GM23338 (cell line): ENCODE data around the gene TRIM13. TPM values are rescaled to one million over a fixed set of nuclear protein-coding genes. Genes with fewer than 3 reads are reported as not detected.

ENCODE experiments used
- ATAC-seq: fragments of 200-7000 bp; cut with Tn5 transposase; 3 replicates; pipeline ENCODE4 v1.9.1; 2020
- DNase-seq: peaks from one replicate; pipeline ENCODE4 v3.0.0-alpha.2; 2015; ENCODE audit warnings: low spot score
- H2AFZ ChIP-seq: fragments of 200-600 bp; sonication (generic); 2 replicates; pipeline ENCODE4 v1.8.0; 2016; ENCODE audit warnings: antibody characterized with exemption, mild to moderate bottlenecking, moderate library complexity
- H3F3A ChIP-seq: fragments of 200-600 bp; sonication (generic); replicated peaks from 2 replicates; pipeline ENCODE4 v1.8.0; 2017; ENCODE audit warnings: antibody characterized with exemption, mixed run types, low read depth
- H3K27ac ChIP-seq: fragments of 200-600 bp; sonication (generic); 2 replicates; pipeline ENCODE4 v1.6.1; 2016; ENCODE audit warnings: low read depth
- H3K27me3 ChIP-seq: fragments of 200-600 bp; sonication (generic); 2 replicates; pipeline ENCODE4 v1.8.0; 2016; ENCODE audit warnings: mild to moderate bottlenecking, mixed run types, moderate library complexity; ENCODE audit not compliant: insufficient read depth
- H3K36me3 ChIP-seq: fragments of 200-600 bp; sonication (generic); 2 replicates; pipeline ENCODE4 v1.8.0; 2016; ENCODE audit warnings: mild to moderate bottlenecking; ENCODE audit not compliant: insufficient read depth
- H3K4me1 ChIP-seq: fragments of 200-600 bp; sonication (generic); 2 replicates; pipeline ENCODE4 v1.8.0; 2016; ENCODE audit warnings: mild to moderate bottlenecking, moderate library complexity; ENCODE audit not compliant: insufficient read depth
- H3K4me2 ChIP-seq: fragments of 200-600 bp; sonication (generic); 2 replicates; pipeline ENCODE4 v1.7.1; 2017; ENCODE audit warnings: mixed run types
- H3K4me3 ChIP-seq: fragments of 200-600 bp; sonication (generic); 2 replicates; pipeline ENCODE4 v1.6.1; 2016; ENCODE audit warnings: mixed run types
- H3K79me2 ChIP-seq: fragments of 200-600 bp; sonication (generic); replicated peaks from 2 replicates; pipeline ENCODE4 v1.8.0; 2017; ENCODE audit warnings: mild to moderate bottlenecking; ENCODE audit not compliant: insufficient read depth
- H3K9me2 ChIP-seq: fragments of 200-600 bp; sonication (generic); 2 replicates; pipeline ENCODE4 v1.8.0; 2017; ENCODE audit not compliant: insufficient read depth
- H4K20me1 ChIP-seq: fragments of 200-600 bp; sonication (generic); replicated peaks from 2 replicates; pipeline ENCODE4 v1.8.0; 2017; ENCODE audit warnings: mild to moderate bottlenecking; ENCODE audit not compliant: insufficient read depth
- H3K27ac Mint-ChIP-seq: 2 replicates; pipeline ENCODE4 v1.8.0; 2020; ENCODE audit warnings: inconsistent platforms, mild to moderate bottlenecking, moderate library complexity, mixed read lengths
- H3K27me3 Mint-ChIP-seq: 3 replicates; pipeline ENCODE4 v1.8.0; 2022; ENCODE audit warnings: low read depth, mild to moderate bottlenecking, moderate library complexity, mixed read lengths, inconsistent platforms; ENCODE audit not compliant: insufficient read depth, poor library complexity
- H3K36me3 Mint-ChIP-seq: 3 replicates; pipeline ENCODE4 v1.8.0; 2021; ENCODE audit warnings: low read depth, mild to moderate bottlenecking, inconsistent platforms, moderate library complexity, mixed read lengths
- H3K4me1 Mint-ChIP-seq: 3 replicates; pipeline ENCODE4 v1.8.0; 2020; ENCODE audit warnings: mild to moderate bottlenecking, inconsistent platforms, mixed read lengths
- H3K4me3 Mint-ChIP-seq: 3 replicates; pipeline ENCODE4 v1.8.0; 2021; ENCODE audit warnings: moderate library complexity, mild to moderate bottlenecking, inconsistent platforms, mixed read lengths
- H3K9me3 Mint-ChIP-seq: 3 replicates; pipeline ENCODE4 v1.8.0; 2020; ENCODE audit warnings: moderate library complexity, mild to moderate bottlenecking, inconsistent platforms, mixed read lengths
- CREB1 ChIP-seq: fragments of 250-450 bp; sonication (Bioruptor Pico); IDR thresholded peaks from 2 replicates; pipeline ENCODE4 v1.5.0; 2020; ENCODE audit warnings: low read depth, mild to moderate bottlenecking, moderate library complexity
- EZH2 ChIP-seq: fragments of 200-600 bp; sonication (generic); IDR thresholded peaks from one replicate; pipeline ENCODE4 v1.8.0; 2017; ENCODE audit warnings: antibody characterized with exemption, mild to moderate bottlenecking, low read depth; ENCODE audit not compliant: unreplicated experiment
- EZH2phosphoT487 ChIP-seq: fragments of 200-600 bp; sonication (generic); IDR thresholded peaks from one replicate; pipeline ENCODE4 v1.8.1; 2018; ENCODE audit warnings: antibody characterized with exemption; ENCODE audit not compliant: unreplicated experiment
- STAT1 ChIP-seq: IDR thresholded peaks from one replicate; pipeline ENCODE4 v1.6.1; 2016; ENCODE audit warnings: antibody characterized with exemption; ENCODE audit not compliant: unreplicated experiment
- ZNF114 ChIP-seq: fragments of 250-450 bp; sonication (Bioruptor Pico); IDR thresholded peaks from 2 replicates; pipeline ENCODE4 v1.5.0; 2020; ENCODE audit warnings: mild to moderate bottlenecking, moderate library complexity
- ZNF331 ChIP-seq: fragments of 250-450 bp; sonication (Bioruptor Pico); IDR thresholded peaks from 2 replicates; pipeline ENCODE4 v1.5.0; 2020; ENCODE audit warnings: low read depth, mild to moderate bottlenecking, moderate library complexity
- ZNF462 ChIP-seq: fragments of 250-450 bp; sonication (Bioruptor Pico); IDR thresholded peaks from 2 replicates; pipeline ENCODE4 v1.5.0; 2020; ENCODE audit warnings: mild to moderate bottlenecking, moderate library complexity
- polyA plus RNA-seq: library from polyadenylated mRNA; unstranded; fragments of >200 nt; fragmentation: Nextera tagmentation; extraction: Ambion mirVana; gene quantifications from 2 replicates; pipeline ENCODE4 v1.2.1, GENCODE V29; 2016
- total RNA-seq: library from RNA; depleted of rRNA; stranded (reverse); fragments of >200 nt; shearing (Covaris generic); gene quantifications from 2 replicates; pipeline ENCODE4 v1.2.3, GENCODE V29; 2014
- TF ChIP-seq, protein P1 (sequence below), 2 experiments: fragments of 200-600 bp in 1 of 2; sonication (generic) in 1 of 2; conservative IDR thresholded peaks; 2 replicates each; pipeline versions ENCODE4 v1.5.1 to v1.6.1; 2016 to 2017; ENCODE audit warnings: antibody characterized with exemption in 2 of 2, low read depth in 2 of 2, mild to moderate bottlenecking in 2 of 2, moderate library complexity in 1 of 2

TRIM13 gene
- total and polyA plus RNA-seq, 2 experiments from 2014 or later: 23.0 to 25.3 TPM

GRCh38 chr13:50012396-50013169 lies 15.7 kb downstream of the TRIM13 start (continued):
- TF ChIP-seq ZNF462 (no peak), ZNF331 (CRISPR knock-in tag) (no peak), STAT1 (no peak), ZNF114 (CRISPR knock-in tag) (no peak)

- Histone ChIP-seq H3K27me3 (no peaks in the 10 kb centered on the region), H4K20me1 (peaks cover 9% of the 10 kb centered on the region), H3K36me3 (no peaks in the 10 kb centered on the region; the same call in 1 of the 2 replicates), H3K9me2 (no peaks in the 10 kb centered on the region; the same call in 1 of the 2 replicates), H2AFZ (no peak overlapping the region), H3K27ac (no peak overlapping the region), H3K4me1 (peaks cover 11% of the 10 kb centered on the region), H3F3A (no peaks in the 10 kb centered on the region), H3K79me2 (peaks cover 14% of the 10 kb centered on the region), H3K4me2 (no peak overlapping the region), H3K4me3 (no peak overlapping the region)
- DNase-seq: no peak
- no peak overlapping the region; the same call in 2 of the 3 replicates for H3K4me3 Mint-ChIP-seq
- H3K36me3 Mint-ChIP-seq: peaks cover 53% of the 10 kb centered on the region
- H3K27me3 Mint-ChIP-seq: peaks cover 2% of the 10 kb centered on the region
- no peaks in the 10 kb centered on the region for H3K9me3 Mint-ChIP-seq
- no peak for ATAC-seq
- H3K27ac Mint-ChIP-seq: no peak overlapping the region
- H3K4me1 Mint-ChIP-seq: peaks cover 27% of the 10 kb centered on the region
- no peak for TF ChIP-seq EZH2phosphoT487
- TF ChIP-seq CREB1 (CRISPR knock-in tag): no peak
- TF ChIP-seq EZH2: no peak
- TF ChIP-seq, protein P1, sequence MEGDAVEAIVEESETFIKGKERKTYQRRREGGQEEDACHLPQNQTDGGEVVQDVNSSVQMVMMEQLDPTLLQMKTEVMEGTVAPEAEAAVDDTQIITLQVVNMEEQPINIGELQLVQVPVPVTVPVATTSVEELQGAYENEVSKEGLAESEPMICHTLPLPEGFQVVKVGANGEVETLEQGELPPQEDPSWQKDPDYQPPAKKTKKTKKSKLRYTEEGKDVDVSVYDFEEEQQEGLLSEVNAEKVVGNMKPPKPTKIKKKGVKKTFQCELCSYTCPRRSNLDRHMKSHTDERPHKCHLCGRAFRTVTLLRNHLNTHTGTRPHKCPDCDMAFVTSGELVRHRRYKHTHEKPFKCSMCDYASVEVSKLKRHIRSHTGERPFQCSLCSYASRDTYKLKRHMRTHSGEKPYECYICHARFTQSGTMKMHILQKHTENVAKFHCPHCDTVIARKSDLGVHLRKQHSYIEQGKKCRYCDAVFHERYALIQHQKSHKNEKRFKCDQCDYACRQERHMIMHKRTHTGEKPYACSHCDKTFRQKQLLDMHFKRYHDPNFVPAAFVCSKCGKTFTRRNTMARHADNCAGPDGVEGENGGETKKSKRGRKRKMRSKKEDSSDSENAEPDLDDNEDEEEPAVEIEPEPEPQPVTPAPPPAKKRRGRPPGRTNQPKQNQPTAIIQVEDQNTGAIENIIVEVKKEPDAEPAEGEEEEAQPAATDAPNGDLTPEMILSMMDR (conservative IDR thresholded peaks at IDR 0.05; ENCODE audit: low read depth in 2 of 2): no peak
These were observed 17.5 kb downstream of the TRIM13 start for GRCh38 chr13:50014386-50014785.
